GM18499 (cell line): ENCODE results near the gene EYS.
"Not testable (repeated sequence)": the region's sequence is repeated elsewhere in the genome, so short reads cannot be mapped to it uniquely, and the experiment has no call there.

Experiments used
- ATAC-seq: cut with Tn5 transposase; IDR thresholded peaks from one replicate; pipeline ENCODE4 v1.9.1; 2021; ENCODE audit warnings: moderate number of reproducible peaks; ENCODE audit not compliant: insufficient read depth, unreplicated experiment

The EYS gene

DNA sequence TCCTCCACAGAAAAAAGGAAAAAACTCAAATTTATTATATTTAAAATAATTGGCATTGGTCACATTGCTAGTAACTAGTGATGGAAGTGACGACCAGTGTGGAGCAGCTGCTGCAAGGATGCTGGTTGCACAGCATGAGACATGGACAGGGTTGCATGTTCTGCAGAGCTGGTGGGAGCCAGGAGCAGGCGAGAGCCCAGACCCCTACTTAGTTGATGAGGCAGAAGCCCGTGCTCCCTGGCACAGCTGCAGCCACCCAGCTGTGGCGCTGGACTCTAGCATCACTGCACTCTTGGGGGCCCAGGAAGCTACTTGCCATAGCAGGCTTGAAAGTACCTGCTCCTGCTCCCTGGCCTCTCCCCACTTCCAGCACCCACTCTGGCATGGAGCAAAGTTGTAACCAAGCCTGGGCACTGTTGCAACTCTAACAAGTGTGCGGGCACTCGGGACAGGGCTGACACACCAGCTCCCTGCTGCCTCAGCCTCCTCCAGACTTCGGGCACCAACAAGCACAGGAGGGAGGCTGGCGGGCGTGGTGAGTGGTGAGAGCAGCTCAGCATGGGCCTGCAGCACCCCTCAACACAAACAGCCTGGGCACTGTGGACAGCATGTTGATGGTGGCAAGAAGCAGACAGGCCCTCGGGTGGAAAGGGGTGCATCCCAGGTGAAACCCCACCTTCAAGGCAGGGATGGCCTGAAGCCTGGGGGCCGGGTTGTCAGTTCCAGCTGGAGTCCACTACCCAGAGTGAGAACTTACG, 69.6 kb downstream of the EYS start:
- no peak for ATAC-seq

- no peak for ATAC-seq
Observed at GRCh38 chr6:65633501-65633900, 73.5 kb downstream of the EYS start.

GRCh38 chr6:65631711-65632110, 75.3 kb downstream of the EYS start:
- no peak for ATAC-seq

DNA sequence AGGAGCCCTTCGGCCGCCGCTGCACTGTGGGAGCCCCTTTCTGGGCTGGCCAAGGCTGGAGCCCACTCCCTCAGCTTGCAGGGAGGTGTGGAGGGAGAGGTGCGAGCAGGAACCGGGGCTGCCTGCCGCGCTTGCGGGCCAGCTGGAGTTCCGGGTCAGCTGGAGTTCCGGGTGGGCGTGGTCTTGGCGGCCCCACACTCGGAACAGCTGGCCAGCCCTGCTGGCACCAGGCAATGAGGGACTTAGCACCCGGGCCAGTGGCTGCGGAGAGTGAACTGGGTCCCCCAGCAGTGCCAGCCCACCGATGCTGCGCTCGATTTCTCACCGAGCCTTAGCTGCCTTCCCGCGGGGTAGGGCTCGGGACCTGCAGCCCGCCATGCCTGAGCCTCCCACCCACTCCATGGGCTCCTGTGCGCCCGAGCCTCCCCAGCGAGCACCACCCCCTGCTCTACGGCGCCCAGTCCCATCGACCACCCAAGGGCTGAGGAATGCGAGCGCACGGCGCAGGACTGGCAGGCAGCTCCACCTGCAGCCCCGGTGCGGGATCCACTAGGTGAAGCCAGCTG, 79.5 kb downstream of the EYS start:
- not testable (repeated sequence) for ATAC-seq

DNA sequence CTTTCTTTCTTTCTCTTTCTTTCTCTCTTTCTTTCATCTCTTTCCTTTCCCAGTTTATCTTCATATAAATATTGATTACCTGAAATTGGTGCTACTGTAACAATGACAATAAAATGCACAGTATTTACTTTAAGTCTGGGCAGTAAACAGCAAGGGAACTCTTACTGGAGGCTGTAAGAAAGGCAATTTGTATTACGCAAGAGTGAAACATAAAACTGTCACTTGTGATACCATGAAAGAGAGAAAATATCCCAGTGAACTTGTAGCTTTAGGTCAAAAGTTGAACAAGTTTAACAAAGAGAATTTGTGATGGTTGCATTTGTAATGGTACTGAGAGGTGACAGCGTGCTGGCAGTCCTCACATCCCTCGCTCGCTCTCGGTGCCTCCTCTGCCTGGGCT, 80.0 kb downstream of the EYS start:
- no peak for ATAC-seq

DNA sequence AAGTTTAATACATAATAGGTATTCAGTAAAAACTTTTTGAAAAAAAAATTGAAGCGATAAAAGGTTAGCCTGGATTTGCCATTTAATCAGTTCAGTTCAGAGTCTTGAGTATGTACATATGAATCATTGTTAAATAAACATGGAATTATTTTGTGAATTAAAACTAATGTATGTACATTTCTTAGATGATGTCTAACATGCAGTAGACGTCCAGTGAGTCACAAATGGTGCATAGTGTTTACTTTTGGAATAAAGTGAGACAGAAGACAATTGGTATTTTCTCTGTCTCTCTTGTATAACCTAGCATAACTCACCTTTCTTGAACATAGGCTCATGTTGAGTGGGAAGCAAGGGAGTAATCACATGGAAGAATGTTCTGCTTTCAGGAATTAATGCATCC, 83.5 kb downstream of the EYS start:
- ATAC-seq, result no peak

DNA sequence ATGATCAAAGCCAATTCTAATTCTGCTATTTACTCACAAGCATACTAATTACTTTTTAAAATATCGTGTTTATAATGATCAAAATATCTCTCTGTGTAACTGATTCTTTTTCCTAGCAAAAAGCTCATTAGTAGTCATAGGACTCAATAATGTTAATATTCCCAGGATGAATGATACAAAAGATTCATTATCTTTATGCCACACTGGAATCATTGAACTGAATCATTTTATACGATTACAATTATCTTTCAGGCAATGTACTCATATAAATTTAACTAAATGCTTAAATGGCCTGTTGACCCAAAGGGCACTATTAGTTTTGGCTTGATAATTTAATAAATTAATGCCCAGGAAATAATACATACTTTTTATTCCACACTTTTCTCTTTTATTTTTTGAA, 96.3 kb downstream of the EYS start:
- no peak for ATAC-seq

- ATAC-seq, result no peak
Observed at GRCh38 chr6:65595540-65595939, 111.5 kb downstream of the EYS start.

DNA sequence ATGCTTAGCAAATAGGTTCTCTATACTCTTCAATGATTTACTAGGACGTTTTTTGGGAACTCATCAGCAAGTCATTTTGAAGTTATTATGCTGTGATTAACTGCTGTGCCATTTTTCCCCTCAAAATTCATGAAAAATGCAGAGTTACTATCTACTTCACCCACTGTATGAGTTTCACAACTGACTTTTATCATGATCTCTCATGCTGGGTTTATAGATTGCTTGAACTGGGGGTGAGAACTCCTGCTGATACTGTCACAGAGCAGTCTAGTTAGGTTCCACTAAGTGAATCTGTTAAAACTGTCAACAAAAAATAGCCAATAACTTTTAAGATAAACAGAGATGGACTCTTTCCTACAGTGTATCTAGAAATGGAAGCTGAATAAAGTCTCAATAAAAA, 136.7 kb downstream of the EYS start:
- no peak for ATAC-seq

GRCh38 chr6:65569505-65569904, 137.5 kb downstream of the EYS start:
- no peak for ATAC-seq

DNA sequence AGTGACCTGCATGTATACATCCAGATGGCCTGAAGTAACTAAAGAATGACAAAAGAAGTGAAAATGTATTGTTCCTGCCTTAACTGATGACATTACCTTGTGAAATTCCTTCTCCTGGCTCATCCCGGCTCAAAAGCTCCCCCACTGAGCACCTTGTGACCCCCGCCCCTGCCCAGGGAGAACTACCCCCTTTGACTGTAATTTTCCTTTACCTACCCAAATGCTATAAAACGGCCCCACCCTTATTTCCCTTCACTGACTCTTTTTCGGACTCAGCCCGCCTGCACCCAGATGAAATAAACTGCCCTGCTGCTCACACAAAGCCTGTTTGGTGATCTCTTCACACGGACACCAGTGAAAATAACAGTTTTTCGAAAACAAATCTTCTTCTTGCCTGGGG, 138.0 kb downstream of the EYS start:
- ATAC-seq, result not testable (repeated sequence)

- ATAC-seq, result no peak
Observed at GRCh38 chr6:65566117-65566516, 140.9 kb downstream of the EYS start.

- no peak for ATAC-seq
Observed at GRCh38 chr6:65558071-65558470, 149.0 kb downstream of the EYS start.

GRCh38 chr6:65557224-65557623, 149.8 kb downstream of the EYS start:
- ATAC-seq, result no peak

- no peak for ATAC-seq
Observed at GRCh38 chr6:65546894-65547293, 160.1 kb downstream of the EYS start.

- ATAC-seq, result no peak
Observed at GRCh38 chr6:65545920-65546319, 161.1 kb downstream of the EYS start.

DNA sequence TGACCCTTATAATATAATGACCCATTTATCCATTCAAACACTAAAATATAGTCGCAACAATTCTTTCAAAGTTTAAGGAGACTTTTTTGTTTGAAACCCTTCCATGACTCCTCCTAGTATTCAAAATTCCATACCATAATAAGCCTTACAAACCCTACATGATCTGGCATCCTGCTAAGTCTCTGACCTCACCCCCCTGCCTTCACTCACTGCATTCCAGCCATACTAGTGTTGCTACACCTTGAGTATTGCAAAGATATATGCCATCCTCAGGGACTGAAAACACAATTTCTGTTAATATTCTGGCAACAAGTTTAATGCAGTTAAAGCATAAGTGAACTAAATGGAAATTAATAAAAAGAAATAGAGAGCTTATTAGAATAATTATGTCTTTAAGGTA, 168.4 kb downstream of the EYS start:
- no peak for ATAC-seq

DNA sequence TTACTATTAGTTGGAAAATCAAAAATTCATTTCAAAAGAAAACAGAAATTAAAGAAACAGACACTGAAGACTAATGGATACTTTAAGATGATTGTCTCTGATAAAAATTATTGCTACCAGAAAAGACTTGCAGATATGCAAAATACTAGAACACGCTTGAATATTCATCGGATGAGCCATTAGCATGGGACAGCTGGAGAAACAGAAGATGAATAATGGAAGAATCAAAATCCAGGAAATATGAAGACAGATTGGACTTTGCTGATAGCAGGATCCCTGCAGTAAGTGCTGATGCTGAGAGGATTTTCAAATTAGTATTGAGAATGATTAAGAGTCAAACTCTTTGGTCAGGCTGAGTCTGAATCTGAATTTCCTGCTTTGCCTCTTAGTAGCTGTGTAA, 169.4 kb downstream of the EYS start:
- ATAC-seq, result no peak

DNA sequence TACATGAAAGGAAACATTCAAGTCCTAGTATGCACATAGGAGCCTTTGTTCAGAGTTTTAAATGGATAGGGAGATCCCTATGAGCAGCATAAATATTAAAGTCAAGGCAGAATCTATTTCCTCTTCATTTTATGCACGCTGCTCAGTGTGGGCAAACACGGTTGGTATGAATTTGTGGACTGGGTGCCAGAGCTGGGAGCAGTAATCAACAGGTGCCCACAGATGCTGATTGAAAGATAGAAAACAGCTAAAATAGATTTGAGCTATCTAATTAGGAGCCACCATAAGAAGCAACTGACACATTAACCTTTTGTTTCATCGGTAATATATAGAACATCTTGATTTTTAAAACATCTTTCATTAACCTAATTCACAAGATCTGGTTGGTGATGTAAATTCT, 175.5 kb downstream of the EYS start:
- no peak for ATAC-seq

DNA sequence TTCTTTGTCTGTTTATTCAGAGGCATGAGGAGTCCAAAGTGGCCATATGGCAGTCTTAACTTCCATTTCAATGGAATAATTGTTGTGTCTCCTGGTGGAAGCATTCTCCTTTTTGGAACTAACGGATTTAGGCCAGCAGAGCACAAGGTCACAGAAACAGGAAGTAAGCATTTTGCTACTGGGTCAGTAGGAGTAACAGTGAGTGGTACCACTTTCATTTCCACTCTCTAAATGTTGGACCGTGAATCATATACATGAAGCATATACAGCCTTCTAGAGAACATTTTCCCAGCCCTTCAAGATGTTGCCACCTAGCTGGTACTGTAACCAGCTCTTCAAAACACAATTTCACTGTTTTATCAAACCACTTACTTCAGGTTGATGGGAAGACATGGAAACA, 182.8 kb downstream of the EYS start:
- ATAC-seq, result no peak

DNA sequence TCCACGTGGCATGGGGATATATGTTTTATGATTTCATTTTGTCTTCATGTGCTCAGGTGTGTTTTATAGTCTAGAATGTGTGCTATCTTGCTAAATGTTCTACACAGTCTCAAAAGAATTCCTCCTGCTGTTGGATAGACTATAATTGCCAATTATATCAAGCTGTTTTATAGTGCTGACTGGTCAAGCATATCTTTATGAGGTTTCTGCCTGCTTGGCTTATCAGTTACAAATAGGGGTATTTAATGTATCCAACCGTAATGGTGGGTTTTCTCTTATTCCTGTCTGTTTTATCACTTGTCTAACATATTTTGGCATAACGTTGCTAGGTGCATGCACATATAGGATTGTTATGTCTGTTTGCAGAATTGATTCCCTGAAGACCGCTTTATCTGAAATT, 201.3 kb downstream of the EYS start:
- ATAC-seq, result no peak

- ATAC-seq, result no peak
Observed at GRCh38 chr6:65501045-65501444, 206.0 kb downstream of the EYS start.
